SU-DHL-6 (cell line): ENCODE data around the gene RBM33.

Experiments used
- CTCF ChIP-seq: fragments of 200-600 bp; sonication (generic); IDR thresholded peaks from one replicate; pipeline ENCODE4 v1.5.1; 2017; ENCODE audit warnings: antibody characterized with exemption, mild to moderate bottlenecking, low read length, moderate library complexity; ENCODE audit not compliant: insufficient read depth, poor library complexity, severe bottlenecking
- EZH2phosphoT487 ChIP-seq: fragments of 200-600 bp; sonication (generic), shearing (Covaris generic); conservative IDR thresholded peaks from 2 replicates; pipeline ENCODE4 v1.6.1; 2018; ENCODE audit warnings: mild to moderate bottlenecking, antibody characterized with exemption, low read length, moderate library complexity, mixed read lengths

DNA sequence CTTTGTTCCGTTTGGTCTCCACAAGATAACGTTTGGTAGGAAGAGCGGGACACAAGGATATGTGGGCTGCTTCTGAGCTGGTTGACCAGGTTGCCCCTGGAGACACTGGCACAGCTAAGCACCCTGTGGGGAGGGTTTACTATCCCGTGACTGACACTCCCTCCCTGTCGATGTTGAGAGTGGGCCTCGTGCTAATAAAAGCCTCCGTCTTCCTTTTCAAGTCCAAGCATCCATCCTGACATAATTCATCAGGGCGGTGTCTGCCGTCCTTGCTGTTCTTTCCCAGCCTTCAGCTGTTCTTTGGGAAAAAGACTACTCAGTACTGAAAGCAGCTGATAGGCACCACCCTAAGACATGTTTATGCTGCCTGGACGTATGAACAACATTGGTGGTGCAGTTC, 118.2 kb downstream of the RBM33 start:
- TF ChIP-seq CTCF (no peak), EZH2phosphoT487 (no peak)
